Skeletal muscle tissue (tissue), 4 donors: ENCODE results near the gene CEBPZ. TPM values are rescaled to one million over a fixed set of nuclear protein-coding genes. Genes with fewer than 3 reads are reported as not detected.
"Not testable (repeated sequence)": the region's sequence is repeated elsewhere in the genome, so short reads cannot be mapped to it uniquely, and the experiment has no call there.

Source experiments
- H3K27ac ChIP-seq: one replicate; pipeline ENCODE4 v1.7.0; 2013; ENCODE audit warnings: mild to moderate bottlenecking, low read depth, low read length, inconsistent platforms
- H3K27me3 ChIP-seq, 3 donors: one replicate each; pipeline ENCODE4 v1.7.0; 2013; ENCODE audit warnings: low read length in 3 of 3; ENCODE audit not compliant: control insufficient read depth in 3 of 3, insufficient read depth in 3 of 3
- H3K36me3 ChIP-seq, 3 donors: one replicate each; pipeline ENCODE4 v1.7.0; 2013; ENCODE audit warnings: low read length in 3 of 3; ENCODE audit not compliant: control insufficient read depth in 3 of 3, insufficient read depth in 3 of 3
- H3K4me1 ChIP-seq, 3 donors: one replicate each; pipeline ENCODE4 v1.7.0; 2013; ENCODE audit warnings: low read length in 3 of 3, mild to moderate bottlenecking in 3 of 3; ENCODE audit not compliant: control insufficient read depth in 3 of 3, insufficient read depth in 3 of 3
- H3K4me3 ChIP-seq, 3 donors: one replicate each; pipeline ENCODE4 v1.7.0; 2013; ENCODE audit warnings: low read length in 3 of 3
- H3K9ac ChIP-seq, 3 donors: one replicate each; pipeline ENCODE4 v1.7.0; 2013; ENCODE audit warnings: low read length in 3 of 3, mild to moderate bottlenecking in 3 of 3, moderate library complexity in 2 of 3, low read depth in 1 of 3
- H3K9me3 ChIP-seq, 3 donors: one replicate each; pipeline ENCODE4 v1.7.0; 2013; ENCODE audit warnings: low read length in 3 of 3; ENCODE audit not compliant: control insufficient read depth in 3 of 3
- total RNA-seq: library from RNA; depleted of rRNA; stranded (reverse); fragments of >200 nt; gene quantifications from one replicate; pipeline ENCODE4 v1.2.3, GENCODE V29; 2014
- donor health status: Osteomylitis.

CEBPZ gene
- total RNA-seq, 1 donor from 2014 or later: 17.2 TPM

DNA sequence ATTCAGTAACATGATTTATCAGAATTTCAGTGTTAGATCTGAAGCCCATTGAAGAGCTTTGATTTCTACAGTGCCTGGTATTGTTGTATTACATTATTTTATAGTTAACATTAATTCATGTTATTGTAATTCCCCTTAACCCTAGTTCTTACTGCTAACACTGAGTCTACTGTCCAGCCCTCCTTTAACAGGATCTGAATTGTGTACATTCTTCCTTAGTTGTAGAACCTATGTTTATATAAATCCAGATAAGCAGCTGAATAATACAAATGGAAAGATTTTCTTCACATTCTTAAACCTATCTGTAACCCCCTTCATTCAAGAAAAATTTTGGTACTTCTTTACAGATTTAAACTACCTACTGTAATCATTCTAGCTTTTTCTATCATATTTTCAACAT lies 14.8 kb upstream of the CEBPZ start:
- no peak overlapping the region for H3K4me3 ChIP-seq
- no peak overlapping the region for H3K27ac ChIP-seq
- peaks cover 26 to 57% (median 53%) of the 10 kb centered on the region in 3 donors for H3K36me3 ChIP-seq
- H3K4me1 ChIP-seq: no peaks in the 10 kb centered on the region
- H3K27me3 ChIP-seq: no peaks in the 10 kb centered on the region
- no peaks in the 10 kb centered on the region for H3K9me3 ChIP-seq
- no peak overlapping the region for H3K9ac ChIP-seq

DNA sequence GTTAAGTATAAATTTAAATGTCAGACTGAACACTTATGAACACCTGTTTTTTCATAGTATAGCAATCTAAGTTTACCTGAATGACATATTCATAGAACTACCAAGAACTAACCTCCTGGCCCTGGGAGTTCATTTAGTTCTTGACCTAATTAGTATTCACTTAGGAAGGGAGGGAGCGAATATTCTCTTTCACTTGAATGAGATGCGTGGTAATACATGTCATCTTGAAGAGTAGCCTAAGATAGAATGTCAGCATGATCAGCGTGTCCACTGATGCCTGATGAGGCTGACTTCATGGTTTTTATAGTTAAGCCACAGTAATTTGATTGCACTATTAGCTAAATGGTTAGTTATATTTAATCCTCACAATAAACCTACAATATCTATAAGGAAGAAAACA lies 13.4 kb upstream of the CEBPZ start:
- H3K4me3 ChIP-seq: no peak overlapping the region
- no peak overlapping the region for H3K27ac ChIP-seq
- no peaks in the 10 kb centered on the region for H3K27me3 ChIP-seq
- no peaks in the 10 kb centered on the region for H3K9me3 ChIP-seq
- no peak overlapping the region for H3K9ac ChIP-seq
- H3K4me1 ChIP-seq: no peaks in the 10 kb centered on the region
- H3K36me3 ChIP-seq: peaks cover 26 to 58% (median 54%) of the 10 kb centered on the region in 3 donors

DNA sequence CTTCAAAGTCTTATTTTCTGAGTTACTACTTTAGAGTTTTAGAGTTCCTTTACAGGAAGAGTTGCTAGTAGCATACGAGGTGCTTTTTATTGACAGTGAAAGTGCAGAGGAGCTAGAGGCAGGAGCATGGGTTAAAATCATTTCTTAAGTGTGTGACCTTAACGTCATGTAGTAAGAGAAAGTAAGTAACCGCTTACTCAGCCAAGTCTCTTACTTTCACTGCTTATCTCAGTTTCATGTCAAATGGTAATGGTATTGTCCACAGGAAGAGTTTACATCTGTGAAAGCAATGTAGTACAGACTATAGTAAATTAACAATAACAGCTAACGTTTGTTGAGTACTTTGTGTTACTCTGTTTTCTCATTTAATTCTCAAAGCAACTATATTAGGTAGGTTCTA lies 12.6 kb upstream of the CEBPZ start:
- no peaks in the 10 kb centered on the region for H3K4me1 ChIP-seq
- no peak overlapping the region for H3K4me3 ChIP-seq
- peaks cover 26 to 64% (median 51%) of the 10 kb centered on the region in 3 donors for H3K36me3 ChIP-seq
- no peak overlapping the region for H3K9ac ChIP-seq
- no peaks in the 10 kb centered on the region for H3K27me3 ChIP-seq
- no peaks in the 10 kb centered on the region for H3K9me3 ChIP-seq
- H3K27ac ChIP-seq: no peak overlapping the region

DNA sequence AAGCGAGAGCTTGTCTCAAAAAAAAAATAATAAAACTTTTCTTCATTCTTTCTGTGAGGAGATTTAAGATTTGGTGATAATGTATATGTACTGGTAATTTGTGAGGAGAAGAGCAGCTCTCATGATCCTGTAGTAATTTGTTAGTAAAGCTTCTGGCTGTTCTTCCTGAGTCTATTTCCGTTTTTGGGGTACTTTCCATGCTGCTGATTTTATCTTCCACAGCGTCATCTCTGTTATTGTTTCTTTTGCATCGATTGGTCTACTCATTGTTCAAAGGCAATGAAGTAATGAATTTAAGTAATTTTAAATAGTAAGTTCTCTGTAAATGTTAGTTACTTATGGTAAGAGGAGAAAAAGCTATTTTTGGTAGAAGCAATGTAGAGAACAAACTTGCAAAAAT lies 12.0 kb upstream of the CEBPZ start:
- Histone ChIP-seq H3K36me3 (peaks cover 26 to 66% (median 48%) of the 10 kb centered on the region in 3 donors), H3K27ac (no peak overlapping the region)

DNA sequence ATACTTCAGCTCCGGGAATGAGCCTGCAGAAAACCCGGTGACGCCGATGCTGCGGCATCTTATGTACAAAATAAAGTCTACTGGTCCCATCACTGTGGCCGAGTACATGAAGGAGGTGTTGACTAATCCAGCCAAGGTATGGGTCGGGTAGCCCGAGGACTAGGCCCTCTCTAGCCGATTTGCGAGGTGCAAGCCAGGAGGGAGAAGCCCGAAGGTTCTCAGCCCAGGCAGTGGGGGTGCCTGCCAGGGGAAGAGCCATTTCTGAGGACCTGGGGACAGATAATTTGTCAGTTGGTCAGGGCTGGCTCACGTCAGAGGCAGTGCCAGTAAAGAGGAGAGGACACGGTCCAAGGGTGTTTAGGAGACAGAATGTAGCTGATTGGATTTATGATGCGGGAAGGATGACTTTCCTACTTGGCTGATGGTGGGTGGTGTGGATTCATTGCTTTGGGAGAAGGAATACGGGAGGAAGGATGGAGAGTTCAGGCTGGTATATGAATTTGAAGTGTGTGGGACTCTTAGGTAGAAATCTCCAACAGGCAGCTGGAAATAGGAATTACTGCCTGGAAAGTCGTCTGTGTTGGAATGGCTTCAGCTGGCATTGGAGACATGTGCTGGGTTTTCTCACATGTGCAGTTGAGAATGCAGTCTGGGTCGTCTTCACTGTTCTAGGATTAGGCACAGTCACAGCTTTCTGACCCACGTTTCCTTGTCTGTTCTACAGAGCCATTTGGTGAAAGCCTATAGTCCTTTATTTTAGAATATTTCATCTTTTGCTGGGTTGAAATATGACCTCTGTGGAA lies 936 bp upstream of the CEBPZ start:
- Histone ChIP-seq H3K27ac (peak overlapping the region; percentile 95), H3K4me1 (peaks cover 20 to 27% (median 21%) of the 10 kb centered on the region in 3 donors), H3K9ac (peak overlapping the region; percentile 96 to 97 (median 97)), H3K27me3 (no peaks in the 10 kb centered on the region), H3K36me3 (peaks cover 8 to 16% (median 12%) of the 10 kb centered on the region in 3 donors), H3K4me3 (peak overlapping the region; percentile 87 to 97 (median 88)), H3K9me3 (no peaks in the 10 kb centered on the region)

More for the DNA sequence above, 12.0 kb upstream of the CEBPZ start:
- H3K4me1 ChIP-seq: no peaks in the 10 kb centered on the region
- no peak overlapping the region for H3K9ac ChIP-seq
- H3K9me3 ChIP-seq: no peaks in the 10 kb centered on the region
- no peak overlapping the region for H3K4me3 ChIP-seq
- H3K27me3 ChIP-seq: no peaks in the 10 kb centered on the region

DNA sequence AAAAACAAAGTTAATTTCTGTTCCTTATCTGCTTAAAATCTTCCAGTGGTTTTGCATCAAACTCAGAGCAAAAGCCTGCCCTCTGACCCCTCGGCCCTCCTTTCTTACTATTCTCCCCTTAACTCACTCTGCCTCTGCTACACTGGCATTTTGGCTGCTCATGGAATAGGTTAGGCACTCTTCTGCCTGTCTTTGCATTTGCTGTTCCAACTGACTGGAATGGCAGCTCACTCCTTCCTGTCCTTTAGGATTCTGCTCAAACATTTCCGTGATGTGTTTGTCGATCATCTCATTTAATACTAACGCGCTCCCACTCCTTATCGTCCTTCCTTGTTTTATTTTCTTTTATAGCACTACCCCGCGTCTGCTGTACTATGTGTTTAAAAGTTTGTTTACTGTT lies 815 bp downstream of the CEBPZ start:
- Histone ChIP-seq H3K4me1 (peaks cover 20 to 29% (median 21%) of the 10 kb centered on the region in 3 donors), H3K9me3 (no peaks in the 10 kb centered on the region), H3K9ac (peak overlapping the region; percentile 96 to 97 (median 97)), H3K4me3 (peak overlapping the region; percentile 87 to 97 (median 88)), H3K27ac (peak overlapping the region; percentile 95), H3K36me3 (peaks cover 11 to 16% (median 15%) of the 10 kb centered on the region in 3 donors), H3K27me3 (no peaks in the 10 kb centered on the region)

DNA sequence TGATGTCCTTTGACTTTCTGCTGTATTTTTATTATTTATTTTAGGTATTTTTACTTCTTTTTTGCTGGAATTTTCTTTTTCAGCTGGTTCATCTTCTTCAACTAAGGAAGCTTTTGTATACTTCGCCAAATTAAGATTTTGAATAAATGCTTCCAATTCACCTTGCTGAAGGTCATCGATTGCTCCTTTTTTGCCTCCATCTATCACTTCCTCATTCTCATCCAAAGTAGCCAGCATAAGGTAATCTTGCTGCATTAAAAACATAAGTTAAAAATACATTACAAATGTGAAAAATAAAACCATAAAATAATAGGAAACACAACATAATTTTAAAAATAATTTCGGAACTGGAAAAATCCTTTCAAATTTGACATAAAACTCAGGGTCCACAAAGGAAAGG lies 2.6 kb downstream of the CEBPZ start:
- no peaks in the 10 kb centered on the region for H3K9me3 ChIP-seq

DNA sequence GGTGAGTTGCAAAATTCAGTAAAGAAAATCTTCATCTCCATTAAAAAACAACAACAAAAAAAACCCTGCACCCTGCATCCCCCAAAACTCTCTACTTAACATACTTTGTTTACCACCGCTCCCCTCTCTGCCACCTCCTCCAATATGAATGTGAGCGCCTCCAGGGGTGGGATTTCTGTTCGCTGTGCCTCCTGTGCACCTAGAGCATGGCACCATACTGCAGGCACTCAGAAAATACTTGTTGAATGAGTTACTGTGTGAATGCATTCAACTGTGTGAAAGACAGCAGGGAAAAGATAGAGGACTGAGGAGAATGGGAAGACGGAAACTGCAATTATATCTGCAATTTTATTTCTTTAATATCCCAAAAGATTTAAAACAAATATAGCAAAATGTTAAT lies 4.5 kb downstream of the CEBPZ start:
- Histone ChIP-seq H3K36me3 (peaks cover 17 to 28% (median 25%) of the 10 kb centered on the region in 3 donors), H3K4me3 (no peak overlapping the region), H3K9ac (no peak overlapping the region), H3K9me3 (no peaks in the 10 kb centered on the region), H3K4me1 (peaks cover 8 to 18% (median 9%) of the 10 kb centered on the region in 3 donors), H3K27ac (no peak overlapping the region), H3K27me3 (no peaks in the 10 kb centered on the region)

More for the DNA sequence above, 2.6 kb downstream of the CEBPZ start:
- no peak overlapping the region for H3K9ac ChIP-seq
- peaks cover 11 to 16% (median 15%) of the 10 kb centered on the region in 3 donors for H3K36me3 ChIP-seq
- H3K4me1 ChIP-seq: peaks cover 20 to 29% (median 21%) of the 10 kb centered on the region in 3 donors
- H3K27ac ChIP-seq: no peak overlapping the region
- H3K27me3 ChIP-seq: no peaks in the 10 kb centered on the region
- no peak overlapping the region for H3K4me3 ChIP-seq

DNA sequence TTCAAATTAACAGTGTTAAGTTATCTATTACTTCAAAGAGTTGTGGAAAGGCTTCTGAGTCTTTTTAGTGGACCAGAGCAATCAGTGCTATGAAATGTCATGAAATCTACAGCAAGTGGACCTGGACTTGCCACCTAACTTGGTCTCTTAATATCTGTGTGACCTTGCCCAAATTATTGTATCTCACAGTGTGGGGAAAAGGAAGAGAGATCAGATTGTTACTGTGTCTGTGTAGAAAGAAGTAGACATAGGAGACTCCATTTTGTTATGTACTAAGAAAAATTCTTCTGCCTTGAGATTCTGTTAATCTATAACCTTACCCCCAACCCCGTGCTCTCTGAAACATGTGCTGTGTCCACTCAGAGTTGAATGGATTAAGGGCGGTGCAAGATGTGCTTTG lies 6.3 kb downstream of the CEBPZ start:
- H3K27me3 ChIP-seq, H3K27ac ChIP-seq, H3K9me3 ChIP-seq, H3K9ac ChIP-seq, H3K4me3 ChIP-seq: not testable (repeated sequence)
- Histone ChIP-seq H3K4me1 (peaks cover 6 to 11% (median 8%) of the 10 kb centered on the region in 3 donors), H3K36me3 (peaks cover 26 to 42% (median 40%) of the 10 kb centered on the region in 3 donors)

DNA sequence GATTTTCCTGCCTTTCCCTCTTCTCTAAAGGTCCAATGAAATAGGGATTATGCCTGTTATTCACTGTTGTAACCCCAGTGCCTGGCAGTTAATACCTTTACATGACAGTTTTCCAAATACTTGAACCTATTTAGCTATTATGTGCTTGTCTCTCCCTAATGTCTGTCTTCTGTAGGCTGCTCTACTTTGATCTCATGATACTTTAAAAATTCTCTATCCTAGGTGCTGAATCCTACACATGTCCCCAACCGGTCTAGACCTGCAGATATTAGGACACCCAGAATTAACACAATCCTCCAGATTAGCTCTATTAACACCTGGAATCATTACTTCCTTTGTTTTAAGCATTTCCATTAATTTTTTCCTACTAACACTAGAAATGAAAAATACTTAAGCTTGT lies 7.3 kb downstream of the CEBPZ start:
- H3K4me3 ChIP-seq: no peak overlapping the region
- H3K27me3 ChIP-seq: no peaks in the 10 kb centered on the region
- no peak overlapping the region for H3K9ac ChIP-seq
- H3K36me3 ChIP-seq: peaks cover 28 to 47% (median 45%) of the 10 kb centered on the region in 3 donors
- no peaks in the 10 kb centered on the region for H3K9me3 ChIP-seq
- H3K27ac ChIP-seq: no peak overlapping the region
- peaks cover 0 to 2% (median 0%) of the 10 kb centered on the region in 3 donors for H3K4me1 ChIP-seq
